ENCODE measurements around the gene TTLL1.
"Not testable (repeated sequence)": the region's sequence is repeated elsewhere in the genome, so short reads cannot be mapped to it uniquely, and the experiment has no call there.

TTLL1 gene

GRCh38 chr22:43109921-43110443, 20.8 kb upstream of the TTLL1 start:
- DNase-seq, result no peak

GRCh38 chr22:43109511-43109910, 20.3 kb upstream of the TTLL1 start:
- no peak for DNase-seq

- no peak for DNase-seq
Observed at GRCh38 chr22:43106302-43106701, 17.1 kb upstream of the TTLL1 start.

GRCh38 chr22:43104950-43105349, 15.8 kb upstream of the TTLL1 start:
- DNase-seq, result not testable (repeated sequence)

- not testable (repeated sequence) for DNase-seq
Observed at GRCh38 chr22:43104056-43104625, 14.9 kb upstream of the TTLL1 start.

- DNase-seq, result no peak
Observed at GRCh38 chr22:43101306-43101705, 12.1 kb upstream of the TTLL1 start.

GRCh38 chr22:43100225-43100624, 11.0 kb upstream of the TTLL1 start:
- no peak for DNase-seq

GRCh38 chr22:43099095-43099494, 9.9 kb upstream of the TTLL1 start:
- no peak for DNase-seq

GRCh38 chr22:43098356-43098755, 9.2 kb upstream of the TTLL1 start:
- DNase-seq, result no peak

GRCh38 chr22:43096420-43096819, 7.2 kb upstream of the TTLL1 start:
- no peak for DNase-seq

GRCh38 chr22:43094551-43094950, 5.4 kb upstream of the TTLL1 start:
- no peak for DNase-seq

- no peak for DNase-seq
Observed at GRCh38 chr22:43094085-43094484, 4.9 kb upstream of the TTLL1 start.

GRCh38 chr22:43092085-43092484, 2.9 kb upstream of the TTLL1 start:
- no peak for DNase-seq

GRCh38 chr22:43090130-43090789, 1.1 kb upstream of the TTLL1 start:
- DNase-seq, result peak; percentile 20

GRCh38 chr22:43088627-43088983, 586 bp downstream of the TTLL1 start:
- DNase-seq, result no peak

- no peak for DNase-seq
Observed at GRCh38 chr22:43085658-43086606, 3.3 kb downstream of the TTLL1 start.

- no peak for DNase-seq
Observed at GRCh38 chr22:43081968-43082367, 7.2 kb downstream of the TTLL1 start.

GRCh38 chr22:43080616-43081015, 8.6 kb downstream of the TTLL1 start:
- DNase-seq, result no peak

GRCh38 chr22:43079742-43080141, 9.4 kb downstream of the TTLL1 start:
- no peak for DNase-seq

GRCh38 chr22:43078522-43078921, 10.7 kb downstream of the TTLL1 start:
- no peak for DNase-seq

GRCh38 chr22:43077121-43077877, 11.9 kb downstream of the TTLL1 start:
- DNase-seq, result no peak

- DNase-seq, result no peak
Observed at GRCh38 chr22:43066844-43067385, 22.3 kb downstream of the TTLL1 start.

- no peak for DNase-seq
Observed at GRCh38 chr22:43066134-43066533, 23.1 kb downstream of the TTLL1 start.
